HepG2 (cell line): Measurements from ENCODE around the gene ABAT. TPM values are rescaled to one million over a fixed set of nuclear protein-coding genes. Genes with fewer than 3 reads are reported as not detected.
A peak's percentile ranks its signal among the peaks of the same experiment; 100 is the strongest.

Source experiments
- ATF7 ChIP-seq, 2 experiments: fragments of 450-650 bp in 1 of 2; sonication (generic) in 1 of 2; formaldehyde crosslinking in 1 of 2; IDR thresholded peaks; 2 replicates each; pipeline versions ENCODE4 v1.4.0 to v1.6.1; 2016 to 2020; ENCODE audit warnings: antibody characterized with exemption in 1 of 2, mild to moderate bottlenecking in 1 of 2, missing genetic modification reagents in 1 of 2
- ATM ChIP-seq: fragments of 450-650 bp; IDR thresholded peaks from 2 replicates; pipeline ENCODE4 v1.7.1; 2017; ENCODE audit warnings: mild to moderate bottlenecking, borderline replicate concordance
- EED ChIP-seq: sonication (generic); formaldehyde crosslinking; IDR thresholded peaks from 2 replicates; pipeline ENCODE4 v1.5.0; 2020; ENCODE audit warnings: mild to moderate bottlenecking, missing genetic modification reagents
- KLF15 ChIP-seq: sonication (generic); formaldehyde crosslinking; IDR thresholded peaks from 2 replicates; pipeline ENCODE4 v1.8.1; 2023; ENCODE audit warnings: borderline replicate concordance, mild to moderate bottlenecking, inconsistent platforms, missing genetic modification reagents, mixed read lengths
- MED8 ChIP-seq: sonication (generic); formaldehyde crosslinking; IDR thresholded peaks from 2 replicates; pipeline ENCODE4 v1.8.1; 2023; ENCODE audit warnings: mild to moderate bottlenecking, missing genetic modification reagents; ENCODE audit not compliant: insufficient replicate concordance
- MXI1 ChIP-seq: IDR thresholded peaks from 3 replicates; pipeline ENCODE4 v1.6.1; 2012; ENCODE audit warnings: low read depth, low read length, inconsistent platforms, borderline replicate concordance
- NFYB ChIP-seq: sonication (generic); formaldehyde crosslinking; IDR thresholded peaks from 2 replicates; pipeline ENCODE4 v1.4.0; 2020; ENCODE audit warnings: missing genetic modification reagents
- RARA ChIP-seq: IDR thresholded peaks from 2 replicates; pipeline ENCODE4 v1.6.1; 2016; ENCODE audit warnings: missing genetic modification reagents, missing compliant biosample characterization
- RFX3 ChIP-seq: IDR thresholded peaks from 2 replicates; pipeline ENCODE4 v1.6.1; 2016; ENCODE audit warnings: missing biosample characterization, missing genetic modification reagents
- SATB2 ChIP-seq: sonication (generic); formaldehyde crosslinking; IDR thresholded peaks from 2 replicates; pipeline ENCODE4 v1.5.0; 2020; ENCODE audit warnings: missing genetic modification reagents
- SCMH1 ChIP-seq: sonication (generic); formaldehyde crosslinking; IDR thresholded peaks from 2 replicates; pipeline ENCODE4 v1.9.0; 2021; ENCODE audit warnings: missing genetic modification reagents, mild to moderate bottlenecking, borderline replicate concordance
- WIZ ChIP-seq: sonication (generic); formaldehyde crosslinking; IDR thresholded peaks from 2 replicates; pipeline ENCODE4 v1.5.1; 2020; ENCODE audit warnings: mild to moderate bottlenecking, missing genetic modification reagents
- ZBTB49 ChIP-seq: sonication (generic); formaldehyde crosslinking; IDR thresholded peaks from 2 replicates; pipeline ENCODE4 v1.4.0; 2020; ENCODE audit warnings: missing genetic modification reagents, borderline replicate concordance
- ZNF124 ChIP-seq: sonication (generic); formaldehyde crosslinking; IDR thresholded peaks from 2 replicates; pipeline ENCODE4 v1.4.0; 2020; ENCODE audit warnings: missing genetic modification reagents
- ZNF280D ChIP-seq: sonication (generic); formaldehyde crosslinking; IDR thresholded peaks from 2 replicates; pipeline ENCODE4 v1.5.1; 2020; ENCODE audit warnings: mild to moderate bottlenecking, missing genetic modification reagents
- ZNF337 ChIP-seq: sonication (generic); formaldehyde crosslinking; IDR thresholded peaks from 2 replicates; pipeline ENCODE4 v1.5.1; 2020; ENCODE audit warnings: missing genetic modification reagents, low read depth, mild to moderate bottlenecking, borderline replicate concordance
- ZNF451 ChIP-seq: sonication (generic); formaldehyde crosslinking; IDR thresholded peaks from 2 replicates; pipeline ENCODE4 v1.5.0; 2020; ENCODE audit warnings: mild to moderate bottlenecking, missing genetic modification reagents
- ZNF558 ChIP-seq: sonication (generic); formaldehyde crosslinking; IDR thresholded peaks from 2 replicates; pipeline ENCODE4 v1.9.0; 2022; ENCODE audit warnings: mild to moderate bottlenecking, missing genetic modification reagents, borderline replicate concordance
- ZNF577 ChIP-seq: sonication (generic); formaldehyde crosslinking; IDR thresholded peaks from 2 replicates; pipeline ENCODE4 v1.4.0; 2020; ENCODE audit warnings: mild to moderate bottlenecking, low read depth, missing genetic modification reagents, borderline replicate concordance
- ZNF768 ChIP-seq: sonication (generic); formaldehyde crosslinking; IDR thresholded peaks from 2 replicates; pipeline ENCODE4 v1.4.0; 2020; ENCODE audit warnings: missing genetic modification reagents
- ZSCAN9 ChIP-seq: IDR thresholded peaks from 2 replicates; pipeline ENCODE4 v1.6.1; 2016; ENCODE audit warnings: borderline replicate concordance
- polyA plus RNA-seq, 8 experiments: library from polyadenylated mRNA; depleted of rRNA in 3 of 8; stranded (reverse) in 7 of 8; unstranded in 1 of 8; fragments of >200 nt; fragmentation: Illumina TruSeq in 4 of 8; extraction: Trizol in 4 of 8; gene quantifications; 2 replicates each; pipeline versions ENCODE4 v1.2.1 to v1.2.3, GENCODE V29; 2011 to 2016; ENCODE audit warnings: low read depth in 4 of 8, missing spikeins in 1 of 8, mixed read lengths in 1 of 8; ENCODE audit not compliant: insufficient read depth in 1 of 8
- total RNA-seq, 5 experiments: library from RNA; depleted of rRNA; stranded (reverse); fragments of >200 nt; fragmentation: Illumina TruSeq; extraction: Trizol; gene quantifications; 2 replicates each; pipeline ENCODE4 v1.2.3, GENCODE V29; 2016; ENCODE audit warnings: low read depth in 1 of 5
- TF ChIP-seq, protein P1 (sequence below): sonication (generic); formaldehyde crosslinking; IDR thresholded peaks from 2 replicates; pipeline ENCODE4 v1.5.0; 2020; ENCODE audit warnings: missing genetic modification reagents, mild to moderate bottlenecking, borderline replicate concordance
- TF ChIP-seq, protein P2 (sequence below): sonication (generic); formaldehyde crosslinking; IDR thresholded peaks from 2 replicates; pipeline ENCODE4 v1.4.0; 2020; ENCODE audit warnings: mild to moderate bottlenecking, missing genetic modification reagents

The ABAT gene
- total and polyA plus RNA-seq, 2 of the 13 experiments (the other 11 are each of a cell fraction or from before 2014, with no cell fraction given), result 47.6 to 97.3 TPM

GRCh38 chr16:8730335-8730915, 56.0 kb downstream of the ABAT start (continued):
- TF ChIP-seq MXI1 (peak; percentile 48; the same call in 1 of the 3 replicates), ATM (no peak), WIZ (CRISPR knock-in tag) (no peak), ZNF451 (CRISPR knock-in tag) (no peak; the same call in 1 of the 2 replicates), SATB2 (CRISPR knock-in tag) (no peak), ZNF280D (CRISPR knock-in tag) (no peak), ZBTB49 (CRISPR knock-in tag) (no peak), ZNF768 (no peak), RFX3 (CRISPR knock-in tag) (no peak), ZNF577 (CRISPR knock-in tag) (no peak), ZNF337 (CRISPR knock-in tag) (no peak), NFYB (CRISPR knock-in tag) (no peak), ZSCAN9 (CRISPR knock-in tag) (no peak), SCMH1 (CRISPR knock-in tag) (no peak), ATF7 (IDR thresholded peaks at IDR 0.05) (no peak), ATF7 (CRISPR knock-in tag; IDR thresholded peaks at IDR 0.05) (no peak), ZNF558 (CRISPR knock-in tag) (no peak), EED (CRISPR knock-in tag) (no peak), KLF15 (CRISPR knock-in tag) (no peak), RARA (peak; percentile 48; the same call in 1 of the 2 replicates), MED8 (CRISPR knock-in tag) (no peak), ZNF124 (CRISPR knock-in tag) (no peak)
- TF ChIP-seq, protein P1, sequence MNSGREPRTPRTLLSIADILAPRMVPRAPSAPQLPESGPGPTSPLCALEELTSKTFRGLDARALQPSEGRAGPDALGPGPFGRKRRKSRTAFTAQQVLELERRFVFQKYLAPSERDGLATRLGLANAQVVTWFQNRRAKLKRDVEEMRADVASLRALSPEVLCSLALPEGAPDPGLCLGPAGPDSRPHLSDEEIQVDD (CRISPR knock-in tag), result no peak
- TF ChIP-seq, protein P2, sequence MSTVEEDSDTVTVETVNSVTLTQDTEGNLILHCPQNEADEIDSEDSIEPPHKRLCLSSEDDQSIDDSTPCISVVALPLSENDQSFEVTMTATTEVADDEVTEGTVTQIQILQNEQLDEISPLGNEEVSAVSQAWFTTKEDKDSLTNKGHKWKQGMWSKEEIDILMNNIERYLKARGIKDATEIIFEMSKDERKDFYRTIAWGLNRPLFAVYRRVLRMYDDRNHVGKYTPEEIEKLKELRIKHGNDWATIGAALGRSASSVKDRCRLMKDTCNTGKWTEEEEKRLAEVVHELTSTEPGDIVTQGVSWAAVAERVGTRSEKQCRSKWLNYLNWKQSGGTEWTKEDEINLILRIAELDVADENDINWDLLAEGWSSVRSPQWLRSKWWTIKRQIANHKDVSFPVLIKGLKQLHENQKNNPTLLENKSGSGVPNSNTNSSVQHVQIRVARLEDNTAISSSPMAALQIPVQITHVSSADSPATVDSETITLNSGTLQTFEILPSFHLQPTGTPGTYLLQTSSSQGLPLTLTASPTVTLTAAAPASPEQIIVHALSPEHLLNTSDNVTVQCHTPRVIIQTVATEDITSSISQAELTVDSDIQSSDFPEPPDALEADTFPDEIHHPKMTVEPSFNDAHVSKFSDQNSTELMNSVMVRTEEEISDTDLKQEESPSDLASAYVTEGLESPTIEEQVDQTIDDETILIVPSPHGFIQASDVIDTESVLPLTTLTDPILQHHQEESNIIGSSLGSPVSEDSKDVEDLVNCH, result no peak
